GM12878 (cell line): Measurements from ENCODE around the gene DKK3. TPM values are rescaled to one million over a fixed set of nuclear protein-coding genes. Genes with fewer than 3 reads are reported as not detected.

Source experiments
- ATAC-seq: fragments of 200-7000 bp; cut with Tn5 transposase; 3 replicates; pipeline ENCODE4 v1.9.1; 2020; ENCODE audit warnings: mild to moderate bottlenecking, moderate library complexity
- BruUV-seq: library from RNA; stranded (reverse); fragments of 400-500 nt; replicated peaks from 2 replicates; lab custom pipeline; 2021; lab: Mats Ljungman, UMichigan
- CTCF ChIA-PET: fragments of 300-600 bp; sonication (Branson Sonifier 250); formaldehyde crosslinking; extraction: SDS; loops from one replicate; lab custom pipeline; 2021; ENCODE audit warnings: inconsistent platforms; lab: Yijun Ruan, JAX
- POLR2A ChIA-PET: fragments of 350-600 bp; formaldehyde crosslinking; extraction: SDS; loops from one replicate; lab custom pipeline; 2021; ENCODE audit warnings: inconsistent platforms; lab: Charles Lee
- RAD21 ChIA-PET: fragments of 300-600 bp; sonication (Branson Sonifier 250); formaldehyde crosslinking; loops from one replicate; lab custom pipeline; 2023; ENCODE audit warnings: antibody characterized with exemption; ENCODE audit not compliant: unreplicated experiment; lab: Charles Lee
- SMC1A ChIA-PET: fragments of 300-600 bp; sonication (Branson Sonifier 250); formaldehyde crosslinking; loops from one replicate; lab custom pipeline; 2023; ENCODE audit not compliant: unreplicated experiment, uncharacterized antibody; lab: Charles Lee
- DNase-seq: peaks from one replicate; pipeline ENCODE4 v3.0.0-alpha.2; 2011; ENCODE audit warnings: low read depth, low spot score
- FAIRE-seq: peaks from 3 replicates; lab custom pipeline; 2011; peaks lifted over from hg19 to GRCh38; lab: Jason Lieb, UNC
- H2AFZ ChIP-seq: 2 replicates; pipeline ENCODE4 v1.6.0; 2011; ENCODE audit warnings: low read depth, low read length, control low read depth; ENCODE audit not compliant: control insufficient read depth
- H3K27ac ChIP-seq: 2 replicates; pipeline ENCODE4 v1.5.1; 2011; ENCODE audit warnings: control low read depth; ENCODE audit not compliant: control insufficient read depth, insufficient read depth
- H3K27me3 ChIP-seq, 2 experiments: replicated peaks in 1 of 2; 2 replicates each; pipeline versions ENCODE4 v1.6.0 to v1.6.1; 2011; ENCODE audit warnings: low read length in 1 of 2; ENCODE audit not compliant: control insufficient read depth in 2 of 2, insufficient read depth in 2 of 2
- H3K36me3 ChIP-seq, 2 experiments: 2 replicates each; pipeline ENCODE4 v1.5.1; 2011; ENCODE audit warnings: low read length in 1 of 2; ENCODE audit not compliant: control insufficient read depth in 2 of 2, insufficient read depth in 2 of 2
- H3K4me1 ChIP-seq: 2 replicates; pipeline ENCODE4 v1.6.1; 2011; ENCODE audit warnings: mild to moderate bottlenecking, low read length, moderate library complexity, mixed read lengths; ENCODE audit not compliant: control insufficient read depth, insufficient read depth
- H3K4me2 ChIP-seq: 2 replicates; pipeline ENCODE4 v1.6.0; 2011; ENCODE audit warnings: control low read depth; ENCODE audit not compliant: control insufficient read depth, insufficient read depth
- H3K4me3 ChIP-seq: fragments of 200-600 bp; sonication (generic); 2 replicates; pipeline ENCODE4 v1.5.1; 2016
- H3K79me2 ChIP-seq: 2 replicates; pipeline ENCODE4 v1.6.0; 2011; ENCODE audit warnings: low read length; ENCODE audit not compliant: control insufficient read depth, insufficient read depth
- H3K9ac ChIP-seq: 2 replicates; pipeline ENCODE4 v1.8.0; 2011; ENCODE audit warnings: low read length, control low read depth, mixed read lengths; ENCODE audit not compliant: control insufficient read depth, insufficient read depth
- H3K9me3 ChIP-seq: replicated peaks from 3 replicates; pipeline ENCODE4 v1.5.1; 2011; ENCODE audit warnings: mild to moderate bottlenecking, low read length; ENCODE audit not compliant: control insufficient read depth, insufficient read depth
- H4K20me1 ChIP-seq: 2 replicates; pipeline ENCODE4 v1.6.0; 2011; ENCODE audit not compliant: control insufficient read depth, insufficient read depth
- E2F4 ChIP-seq: IDR thresholded peaks from 2 replicates; pipeline ENCODE4 v1.6.1; 2012; ENCODE audit warnings: low read depth, low read length, improper control_type of control experiment
- IRF4 ChIP-seq: IDR thresholded peaks from 2 replicates; pipeline ENCODE4 v1.6.1; 2011; ENCODE audit warnings: low read depth, low read length
- SMAD5 ChIP-seq: IDR thresholded peaks from 2 replicates; pipeline ENCODE4 v1.6.1; 2016; ENCODE audit warnings: antibody characterized with exemption, low read depth
- SUPT20H ChIP-seq: IDR thresholded peaks from 2 replicates; pipeline ENCODE4 v1.6.1; 2011; ENCODE audit warnings: low read depth, mild to moderate bottlenecking, low read length, moderate library complexity, borderline replicate concordance; ENCODE audit not compliant: control insufficient read depth
- TARDBP ChIP-seq: IDR thresholded peaks from 2 replicates; pipeline ENCODE4 v1.6.1; 2016; ENCODE audit warnings: borderline replicate concordance
- ZNF687 ChIP-seq: fragments of 450-650 bp; IDR thresholded peaks from 2 replicates; pipeline ENCODE4 v1.6.1; 2017; ENCODE audit warnings: mild to moderate bottlenecking, moderate library complexity
- WGBS: methylation state at CpG from one replicate; pipeline ENCODE4 v1.1.6; 2016; ENCODE audit warnings: low lambda C conversion rate; ENCODE audit not compliant: insufficient replicate concordance, insufficient coverage; ENCODE audit errors: missing lambda C conversion rate; 5-methylcytosine and 5-hydroxymethylcytosine counted together
- in situ Hi-C: fragments of 300-500 bp; cut with MboI; formaldehyde crosslinking; loops from 9 replicates; pipeline ENCODE4 v1.14.3; 2018; ENCODE audit warnings: mixed read lengths
- intact Hi-C: fragments of 100-400 bp; cut with micrococcal nuclease; formaldehyde crosslinking; loops from one replicate; pipeline ENCODE4 v1.14.2; 2022; ENCODE audit not compliant: unreplicated experiment
- polyA plus RNA-seq, 11 experiments: library from polyadenylated mRNA; depleted of rRNA in 4 of 11; unstranded in 6 of 11; stranded (reverse) in 5 of 11; fragments of >200 nt; fragmentation: Nextera tagmentation in 4 of 11; fragmentation: Illumina TruSeq in 1 of 11; extraction: Ambion mirVana in 4 of 11; extraction: Trizol in 1 of 11; gene quantifications; 1 replicate in 1 of 11; 2 replicates in 10 of 11; pipeline versions ENCODE4 v1.2.1 to v1.2.3, GENCODE V29; 2011 to 2016; ENCODE audit warnings: inconsistent platforms in 2 of 11, missing spikeins in 2 of 11, low read depth in 1 of 11
- total RNA-seq, 4 experiments: library from RNA; depleted of rRNA in 3 of 4; stranded (reverse); fragments of >200 nt in 3 of 4; fragmentation: Illumina TruSeq in 1 of 4; extraction: Trizol in 1 of 4; gene quantifications; 2 replicates each; pipeline versions ENCODE4 v1.2.1 to v1.2.3, GENCODE V29; 2013 to 2021
- TF ChIP-seq, protein P1 (sequence below), 3 experiments: IDR thresholded peaks in 2 of 3; conservative IDR thresholded peaks in 1 of 3; 2 replicates each; pipeline ENCODE4 v1.5.1; 2011; ENCODE audit warnings: low read depth in 3 of 3, low read length in 3 of 3, mild to moderate bottlenecking in 3 of 3, control low read depth in 2 of 3, moderate library complexity in 2 of 3, inconsistent platforms in 1 of 3, mixed read lengths in 1 of 3; ENCODE audit not compliant: control insufficient read depth in 2 of 3, insufficient read depth in 1 of 3; ENCODE audit errors: extremely low read depth in 1 of 3

Gene DKK3
- total and polyA plus RNA-seq, 10 of the 15 experiments (the other 5 are each of a cell fraction or from before 2014, with no cell fraction given), result 0.07 to 0.16 (median 0.15) TPM; not detected in 7

DNA sequence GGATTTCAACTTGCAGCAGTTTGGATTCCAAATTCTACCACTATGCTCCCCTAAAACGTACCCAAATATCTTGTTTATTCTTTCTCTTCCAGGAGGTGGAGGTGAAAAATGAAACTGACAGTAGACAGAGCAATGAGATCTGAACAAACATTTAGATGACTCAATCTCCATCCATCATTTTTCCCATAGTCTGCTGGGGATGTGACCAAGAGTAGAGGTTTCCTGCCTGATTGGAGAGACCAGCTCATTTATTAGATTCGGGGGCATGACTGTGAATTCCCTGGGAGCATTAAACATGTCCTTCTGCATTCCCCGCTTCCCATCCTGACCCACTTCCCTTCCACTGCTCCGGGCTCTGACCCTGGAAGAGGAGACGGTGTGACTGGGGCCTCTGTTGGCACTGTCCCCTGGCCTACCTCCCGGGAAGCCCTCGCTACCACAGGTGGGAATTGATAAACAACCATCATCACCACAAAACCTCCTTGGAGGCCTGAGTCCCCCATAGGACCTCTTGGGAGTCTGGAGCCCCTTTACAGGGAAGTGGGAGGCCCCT lies 20.3 kb downstream of the DKK3 start:
- H2AFZ ChIP-seq, result no peak overlapping the region
- ChIA-PET RAD21 (no interaction called here), CTCF (no interaction called here)
- H3K9me3 ChIP-seq, result no peaks in the 10 kb centered on the region
- H3K79me2 ChIP-seq, result no peaks in the 10 kb centered on the region
- DNase-seq (no peak), FAIRE-seq (no peak)
- H3K27ac ChIP-seq, result no peak overlapping the region
- in situ Hi-C loops, result no loop called here
- no peaks in the 10 kb centered on the region for H4K20me1 ChIP-seq
- no TSS peak for BruUV-seq
- H3K4me2 ChIP-seq, result no peak overlapping the region
- WGBS, result 38% methylated on average over 7 of the region's 7 CpGs
- H3K4me3 ChIP-seq, result no peak overlapping the region
- H3K9ac ChIP-seq, result no peak overlapping the region
- no peak for TF ChIP-seq E2F4
- no peak for TF ChIP-seq ZNF687
- no peak for TF ChIP-seq SUPT20H
- TF ChIP-seq SMAD5, result no peak
- TF ChIP-seq TARDBP, result no peak
- TF ChIP-seq, protein P1, sequence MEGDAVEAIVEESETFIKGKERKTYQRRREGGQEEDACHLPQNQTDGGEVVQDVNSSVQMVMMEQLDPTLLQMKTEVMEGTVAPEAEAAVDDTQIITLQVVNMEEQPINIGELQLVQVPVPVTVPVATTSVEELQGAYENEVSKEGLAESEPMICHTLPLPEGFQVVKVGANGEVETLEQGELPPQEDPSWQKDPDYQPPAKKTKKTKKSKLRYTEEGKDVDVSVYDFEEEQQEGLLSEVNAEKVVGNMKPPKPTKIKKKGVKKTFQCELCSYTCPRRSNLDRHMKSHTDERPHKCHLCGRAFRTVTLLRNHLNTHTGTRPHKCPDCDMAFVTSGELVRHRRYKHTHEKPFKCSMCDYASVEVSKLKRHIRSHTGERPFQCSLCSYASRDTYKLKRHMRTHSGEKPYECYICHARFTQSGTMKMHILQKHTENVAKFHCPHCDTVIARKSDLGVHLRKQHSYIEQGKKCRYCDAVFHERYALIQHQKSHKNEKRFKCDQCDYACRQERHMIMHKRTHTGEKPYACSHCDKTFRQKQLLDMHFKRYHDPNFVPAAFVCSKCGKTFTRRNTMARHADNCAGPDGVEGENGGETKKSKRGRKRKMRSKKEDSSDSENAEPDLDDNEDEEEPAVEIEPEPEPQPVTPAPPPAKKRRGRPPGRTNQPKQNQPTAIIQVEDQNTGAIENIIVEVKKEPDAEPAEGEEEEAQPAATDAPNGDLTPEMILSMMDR (IDR thresholded peaks at IDR 0.05 in 2 of 3, conservative IDR thresholded peaks at IDR 0.05 in 1 of 3; ENCODE audit: control insufficient read depth in 2 of 3, extremely low read depth in 1 of 3, insufficient read depth in 1 of 3, low read depth in 3 of 3, low read length in 3 of 3), result 0 out of 6 replicates have a peak, but pooled peaks of 1 of the 3 experiments have one; percentile 3
- no peak for TF ChIP-seq IRF4
- TF ChIP-seq, all 136 proteins: peak for 1
- intact Hi-C loops, result no loop called here
- no peaks in the 10 kb centered on the region for H3K36me3 ChIP-seq
- ChIA-PET POLR2A (no interaction called here), SMC1A (no interaction called here)
- no peak for ATAC-seq
- H3K27me3 ChIP-seq, result no peaks in the 10 kb centered on the region
- no peaks in the 10 kb centered on the region for H3K4me1 ChIP-seq
